Osteoblast (primary cell): ENCODE data around the gene GDF2. TPM values are rescaled to one million over a fixed set of nuclear protein-coding genes. Genes with fewer than 3 reads are reported as not detected.

Source experiments
- DNase-seq: peaks from one replicate; pipeline ENCODE4 v3.0.0; 2011; ENCODE audit warnings: low spot score, mixed read lengths; ENCODE audit not compliant: insufficient read length; ENCODE audit errors: missing footprints
- H2AFZ ChIP-seq: 2 replicates; pipeline ENCODE4 v1.6.0; 2011; ENCODE audit warnings: mild to moderate bottlenecking, low read length
- H3K27ac ChIP-seq: 2 replicates; pipeline ENCODE4 v1.5.1; 2011; ENCODE audit warnings: mild to moderate bottlenecking, low read depth, low read length, moderate library complexity
- H3K27me3 ChIP-seq: 2 replicates; pipeline ENCODE4 v1.6.0; 2012; ENCODE audit warnings: mild to moderate bottlenecking, control low read depth, inconsistent platforms, low read length, moderate library complexity; ENCODE audit not compliant: insufficient read depth
- H3K36me3 ChIP-seq: 2 replicates; pipeline ENCODE4 v1.5.1; 2011; ENCODE audit warnings: mild to moderate bottlenecking, low read length, control low read depth, moderate library complexity; ENCODE audit not compliant: insufficient read depth
- H3K4me1 ChIP-seq: 2 replicates; pipeline ENCODE4 v1.5.1; 2011; ENCODE audit warnings: mild to moderate bottlenecking, low read length, control low read depth, moderate library complexity; ENCODE audit not compliant: insufficient read depth
- H3K4me2 ChIP-seq: 2 replicates; pipeline ENCODE4 v1.6.0; 2011; ENCODE audit warnings: mild to moderate bottlenecking, low read length; ENCODE audit not compliant: insufficient read depth
- H3K4me3 ChIP-seq: fragments of 200-600 bp; sonication (generic); 3 replicates; pipeline ENCODE4 v1.5.1; 2012; ENCODE audit warnings: mild to moderate bottlenecking, low read length, inconsistent platforms; ENCODE audit not compliant: insufficient read depth
- H3K79me2 ChIP-seq: 2 replicates; pipeline ENCODE4 v1.6.0; 2012; ENCODE audit warnings: mild to moderate bottlenecking, low read length, control low read depth, inconsistent platforms; ENCODE audit not compliant: insufficient read depth
- H3K9me3 ChIP-seq: 2 replicates; pipeline ENCODE4 v1.5.1; 2011; ENCODE audit warnings: low read depth, low read length, control low read depth
- H4K20me1 ChIP-seq: 2 replicates; pipeline ENCODE4 v1.6.0; 2012; ENCODE audit warnings: mild to moderate bottlenecking, low read length, control low read depth; ENCODE audit not compliant: insufficient read depth
- CTCF ChIP-seq: IDR thresholded peaks from 2 replicates; pipeline ENCODE4 v1.5.1; 2011; ENCODE audit warnings: mild to moderate bottlenecking, low read depth, low read length, moderate library complexity; ENCODE audit errors: extremely low read depth
- total RNA-seq: library from RNA; depleted of rRNA; stranded (reverse); fragments of >200 nt; gene quantifications from 2 replicates; pipeline ENCODE4 v1.2.3, GENCODE V29; 2012

Gene GDF2
- total RNA-seq, 1 donor = not detected

- Histone ChIP-seq H3K27me3 (peaks cover 15% of the 10 kb centered on the region), H3K27ac (no peak overlapping the region), H3K36me3 (no peaks in the 10 kb centered on the region), H3K4me1 (no peaks in the 10 kb centered on the region), H4K20me1 (no peaks in the 10 kb centered on the region), H3K4me2 (no peak overlapping the region), H3K79me2 (no peaks in the 10 kb centered on the region), H2AFZ (no peak overlapping the region), H3K4me3 (no peak overlapping the region), H3K9me3 (no peaks in the 10 kb centered on the region)
- TF ChIP-seq CTCF = no peak
- DNase-seq = no peak
Measured at GRCh38 chr10:47319784-47320183, 2.5 kb upstream of the GDF2 start.

GRCh38 chr10:47320812-47321211, 1.4 kb upstream of the GDF2 start:
- DNase-seq = peak; percentile 38
- H3K27me3 ChIP-seq = peaks cover 15% of the 10 kb centered on the region
- no peaks in the 10 kb centered on the region for H3K9me3 ChIP-seq
- no peaks in the 10 kb centered on the region for H3K79me2 ChIP-seq
- TF ChIP-seq CTCF = no peak
- H3K4me1 ChIP-seq = no peaks in the 10 kb centered on the region
- H3K4me3 ChIP-seq = no peak overlapping the region
- no peaks in the 10 kb centered on the region for H4K20me1 ChIP-seq
- H2AFZ ChIP-seq = no peak overlapping the region
- no peak overlapping the region for H3K4me2 ChIP-seq
- H3K27ac ChIP-seq = no peak overlapping the region
- H3K36me3 ChIP-seq = no peaks in the 10 kb centered on the region

- no peaks in the 10 kb centered on the region for H3K9me3 ChIP-seq
- H4K20me1 ChIP-seq = no peaks in the 10 kb centered on the region
- H3K36me3 ChIP-seq = no peaks in the 10 kb centered on the region
- peak; percentile 78 for DNase-seq
- no peak overlapping the region for H2AFZ ChIP-seq
- H3K79me2 ChIP-seq = no peaks in the 10 kb centered on the region
- no peak for TF ChIP-seq CTCF
- H3K27me3 ChIP-seq = peaks cover 15% of the 10 kb centered on the region
- H3K4me1 ChIP-seq = no peaks in the 10 kb centered on the region
- no peak overlapping the region for H3K27ac ChIP-seq
- no peak overlapping the region for H3K4me3 ChIP-seq
- H3K4me2 ChIP-seq = no peak overlapping the region
Measured at GRCh38 chr10:47321521-47322195, 596 bp upstream of the GDF2 start.

GRCh38 chr10:47323087-47323486, 833 bp downstream of the GDF2 start:
- Histone ChIP-seq H3K36me3 (no peaks in the 10 kb centered on the region), H2AFZ (no peak overlapping the region), H3K27me3 (peaks cover 15% of the 10 kb centered on the region), H3K4me2 (no peak overlapping the region), H3K4me3 (no peak overlapping the region), H3K27ac (no peak overlapping the region), H3K4me1 (no peaks in the 10 kb centered on the region), H4K20me1 (no peaks in the 10 kb centered on the region), H3K79me2 (no peaks in the 10 kb centered on the region), H3K9me3 (no peaks in the 10 kb centered on the region)
- no peak for TF ChIP-seq CTCF
- DNase-seq = peak; percentile 73
